BLaER1 treated with 17β-estradiol and CSF1 and Interleukin-3, amounts not matched to agents 10 nM and 100 nM (cell line): Measurements from ENCODE around the gene RNF146.

Source experiments
- H3K27ac ChIP-seq, 11 experiments: shearing (Covaris generic); formaldehyde crosslinking; 2 replicates each; pipeline ENCODE4 v1.8.1; 2022
- H3K27me3 ChIP-seq, 11 experiments: shearing (Covaris generic); formaldehyde crosslinking; 2 replicates each; pipeline ENCODE4 v1.8.1; 2022
- H3K36me3 ChIP-seq, 11 experiments: shearing (Covaris generic); formaldehyde crosslinking; 2 replicates each; pipeline ENCODE4 v1.8.1; 2022
- H3K4me1 ChIP-seq, 10 experiments: shearing (Covaris generic); formaldehyde crosslinking; 2 replicates each; pipeline ENCODE4 v1.8.1; 2022
- H3K4me2 ChIP-seq, 11 experiments: shearing (Covaris generic); formaldehyde crosslinking; 2 replicates each; pipeline ENCODE4 v1.8.1; 2022
- H3K4me3 ChIP-seq, 10 experiments: shearing (Covaris generic); formaldehyde crosslinking; 2 replicates each; pipeline ENCODE4 v1.8.1; 2022
- H3K9ac ChIP-seq, 11 experiments: shearing (Covaris generic); formaldehyde crosslinking; 2 replicates each; pipeline ENCODE4 v1.8.1; 2022
- H3K9me3 ChIP-seq, 11 experiments: shearing (Covaris generic); formaldehyde crosslinking; replicated peaks in 1 of 11; 2 replicates each; pipeline ENCODE4 v1.8.1; 2022
- H4K20me1 ChIP-seq, 11 experiments: shearing (Covaris generic); formaldehyde crosslinking; 2 replicates each; pipeline ENCODE4 v1.8.1; 2022
- Cebpa-rat ChIP-seq, 11 experiments: shearing (Covaris generic); IDR thresholded peaks; 2 replicates each; pipeline ENCODE4 v1.8.1; 2022

RNF146 gene

GRCh38 chr6:127298475-127298874 is 31.8 kb downstream of the RNF146 start:
- peaks cover 13 to 75% (median 30%) of the 10 kb centered on the region in 11 experiments; a peak in 20 of 22 replicates for H4K20me1 ChIP-seq
- no peak overlapping the region for H3K27ac ChIP-seq

GRCh38 chr6:127299522-127300240 is 33.0 kb downstream of the RNF146 start:
- Histone ChIP-seq H3K4me3 (no peak overlapping the region), H3K27me3 (0 out of 22 replicates have a peak, but pooled peaks cover 0 to 3% (median 0%) of the 10 kb centered on the region in 11 experiments), H3K4me2 (no peak overlapping the region), H3K36me3 (peaks cover 21 to 72% (median 58%) of the 10 kb centered on the region in 11 experiments), H3K9me3 (peaks cover 0 to 6% (median 0%) of the 10 kb centered on the region in 11 experiments; a peak in 5 of 22 replicates), H3K4me1 (peaks cover 10 to 38% (median 20%) of the 10 kb centered on the region in 10 experiments), H3K9ac (no peak overlapping the region), H3K27ac (no peak overlapping the region), H4K20me1 (peaks cover 25 to 75% (median 42%) of the 10 kb centered on the region in 11 experiments; a peak in 20 of 22 replicates)
- TF ChIP-seq Cebpa-rat (IDR thresholded peaks at IDR 0.05): no peak

More at GRCh38 chr6:127298475-127298874, 31.8 kb downstream of the RNF146 start:
- no peaks in the 10 kb centered on the region for H3K27me3 ChIP-seq
- no peak overlapping the region for H3K9ac ChIP-seq
- no peak overlapping the region for H3K4me2 ChIP-seq
- no peak overlapping the region for H3K4me3 ChIP-seq
- no peak for TF ChIP-seq Cebpa-rat (IDR thresholded peaks at IDR 0.05)
- H3K36me3 ChIP-seq: peaks cover 32 to 76% (median 59%) of the 10 kb centered on the region in 11 experiments
- H3K9me3 ChIP-seq: peaks cover 0 to 6% (median 0%) of the 10 kb centered on the region in 11 experiments; a peak in 5 of 22 replicates
- H3K4me1 ChIP-seq: peaks cover 4 to 30% (median 12%) of the 10 kb centered on the region in 10 experiments

GRCh38 chr6:127300411-127300810 is 33.7 kb downstream of the RNF146 start:
- 0 out of 22 replicates have a peak, but pooled peaks cover 0 to 3% (median 0%) of the 10 kb centered on the region in 11 experiments for H3K27me3 ChIP-seq
- no peak overlapping the region for H3K4me2 ChIP-seq
- H3K4me1 ChIP-seq: peaks cover 10 to 38% (median 20%) of the 10 kb centered on the region in 10 experiments
- no peak overlapping the region for H3K9ac ChIP-seq
- H3K9me3 ChIP-seq: peaks cover 0 to 6% (median 0%) of the 10 kb centered on the region in 11 experiments; a peak in 6 of 22 replicates
- no peak overlapping the region for H3K4me3 ChIP-seq
- no peak for TF ChIP-seq Cebpa-rat (IDR thresholded peaks at IDR 0.05)
- peaks cover 16 to 69% (median 52%) of the 10 kb centered on the region in 11 experiments for H3K36me3 ChIP-seq
- peaks cover 26 to 75% (median 48%) of the 10 kb centered on the region in 11 experiments; a peak in 20 of 22 replicates for H4K20me1 ChIP-seq
- no peak overlapping the region for H3K27ac ChIP-seq

GRCh38 chr6:127301199-127301700 is 34.6 kb downstream of the RNF146 start:
- no peak for TF ChIP-seq Cebpa-rat (IDR thresholded peaks at IDR 0.05)
- H3K4me2 ChIP-seq: peak overlapping the region in 1 of 11 experiments; percentile 34; a peak in 1 of 22 replicates
- no peak overlapping the region for H3K27ac ChIP-seq
- H3K9me3 ChIP-seq: peaks cover 3 to 11% (median 7%) of the 10 kb centered on the region in 11 experiments
- H4K20me1 ChIP-seq: peaks cover 26 to 73% (median 49%) of the 10 kb centered on the region in 11 experiments; a peak in 20 of 22 replicates
- H3K9ac ChIP-seq: no peak overlapping the region
- H3K4me1 ChIP-seq: peaks cover 10 to 38% (median 20%) of the 10 kb centered on the region in 10 experiments
- peaks cover 18 to 69% (median 51%) of the 10 kb centered on the region in 11 experiments for H3K36me3 ChIP-seq
- no peak overlapping the region for H3K4me3 ChIP-seq
- H3K27me3 ChIP-seq: 0 out of 22 replicates have a peak, but pooled peaks cover 0 to 3% (median 0%) of the 10 kb centered on the region in 11 experiments

- Histone ChIP-seq H3K36me3 (peaks cover 21 to 69% (median 53%) of the 10 kb centered on the region in 11 experiments), H3K9me3 (peaks cover 20 to 25% (median 23%) of the 10 kb centered on the region in 11 experiments), H3K27ac (peak overlapping the region in 1 of 11 experiments; percentile 1; a peak in 1 of 22 replicates), H4K20me1 (peaks cover 21 to 62% (median 49%) of the 10 kb centered on the region in 11 experiments; a peak in 20 of 22 replicates), H3K4me1 (peaks cover 10 to 38% (median 20%) of the 10 kb centered on the region in 10 experiments), H3K4me3 (no peak overlapping the region), H3K27me3 (0 out of 22 replicates have a peak, but pooled peaks cover 0 to 3% (median 0%) of the 10 kb centered on the region in 11 experiments), H3K9ac (peak overlapping the region in 2 of 11 experiments; percentile 0 to 16; a peak in 2 of 22 replicates), H3K4me2 (peak overlapping the region; percentile 4 to 73 (median 42); a peak in 20 of 22 replicates)
- no peak for TF ChIP-seq Cebpa-rat (IDR thresholded peaks at IDR 0.05)
Observed at GRCh38 chr6:127302728-127303660, 36.3 kb downstream of the RNF146 start.

DNA sequence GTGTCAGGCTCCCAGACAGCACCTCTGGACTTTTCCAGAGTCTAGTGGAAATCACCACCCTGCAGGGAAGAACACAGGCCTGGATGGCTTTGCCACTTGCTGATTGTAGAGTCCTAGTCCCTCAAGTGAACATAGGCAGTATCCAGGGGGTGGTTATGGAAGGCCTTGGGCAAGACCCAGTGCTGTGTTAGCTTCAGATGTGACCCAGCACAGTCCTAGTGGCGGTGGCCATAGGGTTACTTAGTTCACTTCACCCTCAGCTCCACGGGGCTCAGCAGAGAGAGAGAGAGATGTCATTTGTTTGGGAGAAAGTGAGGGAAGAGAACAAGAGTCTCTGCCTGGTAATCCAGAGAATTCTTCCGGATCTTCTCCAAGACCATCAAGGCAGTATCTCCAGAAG is 37.3 kb downstream of the RNF146 start:
- Histone ChIP-seq H3K9me3 (peaks cover 30 to 34% (median 32%) of the 10 kb centered on the region in 11 experiments), H3K4me1 (peaks cover 10 to 38% (median 20%) of the 10 kb centered on the region in 10 experiments), H4K20me1 (peaks cover 21 to 62% (median 47%) of the 10 kb centered on the region in 11 experiments; a peak in 20 of 22 replicates), H3K27ac (peak overlapping the region in 1 of 11 experiments; percentile 1; a peak in 1 of 22 replicates), H3K4me2 (peak overlapping the region; percentile 4 to 73 (median 42); a peak in 20 of 22 replicates), H3K36me3 (peaks cover 23 to 69% (median 53%) of the 10 kb centered on the region in 11 experiments), H3K27me3 (0 out of 22 replicates have a peak, but pooled peaks cover 0 to 3% (median 0%) of the 10 kb centered on the region in 11 experiments), H3K4me3 (no peak overlapping the region), H3K9ac (peak overlapping the region in 1 of 11 experiments; percentile 16; a peak in 2 of 22 replicates)
- no peak for TF ChIP-seq Cebpa-rat (IDR thresholded peaks at IDR 0.05)

- H3K27me3 ChIP-seq: 0 out of 22 replicates have a peak, but pooled peaks cover 0 to 3% (median 0%) of the 10 kb centered on the region in 11 experiments
- no peak overlapping the region for H3K4me2 ChIP-seq
- peaks cover 35 to 69% (median 60%) of the 10 kb centered on the region in 11 experiments for H3K36me3 ChIP-seq
- H3K9ac ChIP-seq: no peak overlapping the region
- no peak for TF ChIP-seq Cebpa-rat (IDR thresholded peaks at IDR 0.05)
- H3K4me1 ChIP-seq: peaks cover 10 to 33% (median 20%) of the 10 kb centered on the region in 10 experiments
- no peak overlapping the region for H3K4me3 ChIP-seq
- H3K9me3 ChIP-seq: peaks cover 40 to 52% (median 46%) of the 10 kb centered on the region in 11 experiments
- no peak overlapping the region for H3K27ac ChIP-seq
- peaks cover 18 to 51% (median 37%) of the 10 kb centered on the region in 11 experiments; a peak in 20 of 22 replicates for H4K20me1 ChIP-seq
Observed at GRCh38 chr6:127305741-127306140, 39.1 kb downstream of the RNF146 start.
